ENCODE results near the gene PHC2.
A peak's percentile ranks its signal among the peaks of the same experiment; 100 is the strongest.

Gene PHC2, protein sequence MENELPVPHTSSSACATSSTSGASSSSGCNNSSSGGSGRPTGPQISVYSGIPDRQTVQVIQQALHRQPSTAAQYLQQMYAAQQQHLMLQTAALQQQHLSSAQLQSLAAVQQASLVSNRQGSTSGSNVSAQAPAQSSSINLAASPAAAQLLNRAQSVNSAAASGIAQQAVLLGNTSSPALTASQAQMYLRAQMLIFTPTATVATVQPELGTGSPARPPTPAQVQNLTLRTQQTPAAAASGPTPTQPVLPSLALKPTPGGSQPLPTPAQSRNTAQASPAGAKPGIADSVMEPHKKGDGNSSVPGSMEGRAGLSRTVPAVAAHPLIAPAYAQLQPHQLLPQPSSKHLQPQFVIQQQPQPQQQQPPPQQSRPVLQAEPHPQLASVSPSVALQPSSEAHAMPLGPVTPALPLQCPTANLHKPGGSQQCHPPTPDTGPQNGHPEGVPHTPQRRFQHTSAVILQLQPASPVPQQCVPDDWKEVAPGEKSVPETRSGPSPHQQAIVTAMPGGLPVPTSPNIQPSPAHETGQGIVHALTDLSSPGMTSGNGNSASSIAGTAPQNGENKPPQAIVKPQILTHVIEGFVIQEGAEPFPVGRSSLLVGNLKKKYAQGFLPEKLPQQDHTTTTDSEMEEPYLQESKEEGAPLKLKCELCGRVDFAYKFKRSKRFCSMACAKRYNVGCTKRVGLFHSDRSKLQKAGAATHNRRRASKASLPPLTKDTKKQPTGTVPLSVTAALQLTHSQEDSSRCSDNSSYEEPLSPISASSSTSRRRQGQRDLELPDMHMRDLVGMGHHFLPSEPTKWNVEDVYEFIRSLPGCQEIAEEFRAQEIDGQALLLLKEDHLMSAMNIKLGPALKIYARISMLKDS

DNA sequence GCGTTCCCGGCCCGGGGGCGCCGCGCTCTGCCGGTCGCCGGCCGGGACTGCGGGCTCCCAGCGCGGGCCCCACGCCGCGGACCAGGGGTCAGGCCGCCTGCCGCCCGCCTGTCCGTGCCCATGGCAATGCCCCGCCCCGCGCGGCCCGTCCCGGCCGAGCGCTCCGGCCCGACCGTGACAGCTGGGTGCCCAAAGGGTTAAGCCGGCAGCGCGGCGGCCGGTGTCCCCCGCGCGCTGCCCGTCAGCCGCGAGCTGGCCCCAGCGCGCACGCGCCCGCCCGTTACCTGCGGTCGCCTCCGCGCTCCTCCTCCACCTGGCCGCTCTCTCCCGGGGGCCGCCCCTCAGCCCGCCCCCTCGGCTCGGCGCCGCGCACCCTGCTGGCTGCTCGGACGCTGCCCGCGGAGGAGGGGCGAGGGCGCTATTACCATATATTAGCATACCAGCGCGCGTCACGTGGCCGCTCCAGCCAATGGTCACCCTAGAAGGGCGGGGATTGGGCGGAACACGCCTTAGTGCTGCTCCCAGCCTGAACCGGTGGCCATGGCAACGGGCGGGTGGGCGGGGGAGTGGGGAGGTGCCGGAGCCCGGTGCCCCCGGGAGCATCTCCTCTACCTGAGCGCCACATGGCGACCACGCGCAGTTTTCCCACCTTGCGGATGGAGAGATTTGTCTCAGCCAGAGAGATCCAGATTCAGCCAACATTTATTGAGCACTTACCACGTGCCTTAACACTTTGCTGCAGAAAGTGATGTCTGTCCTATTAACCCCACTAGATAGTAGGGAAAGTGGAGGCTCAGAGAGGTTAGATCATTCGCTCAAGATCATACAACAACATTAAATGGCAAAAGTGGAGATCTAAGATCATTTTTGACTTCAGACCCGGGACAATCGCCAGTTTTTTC is at the start of gene PHC2:
Gene PHC2 (minus strand): TSS at position 404 of the 902 bp plus-strand sequence. CDS start 55,556 bp downstream, outside the sequence.
- FAIRE-seq = no peak

DNA sequence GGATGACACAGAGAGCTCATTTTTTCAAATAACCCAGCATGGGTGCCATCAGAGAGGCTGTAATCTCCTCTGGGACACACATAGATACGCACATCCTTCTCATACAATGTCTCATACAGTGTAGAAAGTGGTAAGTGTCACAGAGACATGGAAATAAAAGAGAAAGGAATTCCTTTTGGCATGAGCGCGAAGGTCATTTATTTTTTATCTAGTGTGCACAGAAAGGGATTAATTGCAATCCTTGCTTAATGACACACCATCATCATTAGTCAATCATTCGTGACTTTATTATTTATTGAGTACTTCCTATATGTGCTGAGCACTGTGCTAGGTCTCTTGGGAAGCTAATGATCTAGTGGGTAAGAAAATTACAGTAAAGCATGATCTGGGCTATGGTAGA is 46.6 kb upstream of the PHC2 start:
- FAIRE-seq = no peak

DNA sequence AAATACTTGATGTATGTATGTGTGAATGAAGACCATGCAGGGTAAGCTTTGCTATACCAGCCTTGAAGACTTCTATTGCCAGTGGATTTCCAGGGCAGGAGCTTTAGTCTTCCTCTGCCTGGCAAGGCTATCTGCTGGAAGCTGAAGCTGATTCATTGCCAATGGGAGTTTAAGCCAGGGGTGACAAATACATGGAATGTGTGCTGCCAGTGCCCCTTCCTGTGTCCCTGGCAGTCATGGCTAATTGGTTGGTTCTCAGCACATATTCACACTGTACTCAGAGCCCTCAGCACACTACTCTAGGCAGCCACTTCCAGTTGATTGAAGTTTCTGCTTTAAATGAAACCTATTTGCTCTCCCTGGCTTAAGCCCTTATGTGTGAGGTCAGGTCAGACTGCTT is 43.0 kb upstream of the PHC2 start:
- no peak for FAIRE-seq

DNA sequence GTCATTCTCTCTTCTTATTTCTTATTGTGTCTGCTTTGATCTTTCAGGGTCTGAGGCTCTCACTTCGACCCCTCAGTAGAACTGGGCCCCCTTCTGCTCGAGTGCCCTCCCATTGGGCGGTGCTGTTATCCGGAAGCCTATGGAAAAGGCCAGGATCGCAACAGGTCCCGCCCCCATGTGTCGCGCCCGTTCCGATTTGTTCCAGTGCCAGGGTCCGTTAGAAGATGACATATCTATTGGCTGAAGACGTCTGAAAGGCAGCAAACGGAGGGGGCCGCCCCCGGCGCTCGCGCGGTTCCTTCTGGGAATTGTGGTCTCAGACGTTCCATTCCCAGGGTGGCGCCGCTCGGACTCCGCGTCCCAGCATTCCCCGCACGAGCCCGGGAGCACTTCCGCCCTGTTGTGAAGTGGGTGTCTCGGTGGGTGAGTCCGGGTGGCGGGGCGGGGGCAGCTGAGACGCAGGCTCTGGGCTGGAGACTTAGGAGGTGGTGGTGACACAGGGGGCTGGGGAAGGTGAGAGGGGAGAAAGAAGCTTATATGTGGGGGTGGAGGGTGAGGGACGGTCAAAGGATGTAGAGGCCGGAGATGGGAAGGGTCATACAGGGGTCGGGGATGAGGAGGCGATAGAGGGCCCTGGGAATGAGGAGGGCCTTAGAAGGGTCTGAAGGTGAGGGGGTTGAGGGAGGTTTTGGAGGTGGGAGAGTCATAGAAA is 41.5 kb upstream of the PHC2 start, which contains the start of gene ZSCAN20:
Gene ZSCAN20 (plus strand): TSS at position 377 of the 712 bp plus-strand sequence. CDS start 6,644 bp downstream, outside the sequence.
- FAIRE-seq = peak; percentile 94

DNA sequence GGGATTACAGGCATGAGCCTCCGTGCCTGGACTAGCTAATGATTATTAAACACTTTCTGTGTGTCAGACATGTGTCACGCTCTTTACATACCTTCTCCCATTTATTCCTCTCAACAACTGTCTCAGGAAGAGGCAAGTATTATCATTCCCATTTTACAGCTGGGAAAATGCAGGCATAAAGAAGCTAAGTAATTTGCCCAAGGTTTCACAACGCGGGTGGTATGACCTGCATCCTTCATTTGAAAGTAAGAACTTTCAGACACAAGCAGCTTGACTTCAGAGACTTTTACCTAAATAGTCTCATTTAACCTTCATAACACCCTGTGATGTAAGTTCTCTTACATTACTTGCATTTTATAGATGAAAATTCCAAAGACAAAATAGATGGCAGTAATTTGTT is 40.5 kb upstream of the PHC2 start:
- FAIRE-seq = no peak

DNA sequence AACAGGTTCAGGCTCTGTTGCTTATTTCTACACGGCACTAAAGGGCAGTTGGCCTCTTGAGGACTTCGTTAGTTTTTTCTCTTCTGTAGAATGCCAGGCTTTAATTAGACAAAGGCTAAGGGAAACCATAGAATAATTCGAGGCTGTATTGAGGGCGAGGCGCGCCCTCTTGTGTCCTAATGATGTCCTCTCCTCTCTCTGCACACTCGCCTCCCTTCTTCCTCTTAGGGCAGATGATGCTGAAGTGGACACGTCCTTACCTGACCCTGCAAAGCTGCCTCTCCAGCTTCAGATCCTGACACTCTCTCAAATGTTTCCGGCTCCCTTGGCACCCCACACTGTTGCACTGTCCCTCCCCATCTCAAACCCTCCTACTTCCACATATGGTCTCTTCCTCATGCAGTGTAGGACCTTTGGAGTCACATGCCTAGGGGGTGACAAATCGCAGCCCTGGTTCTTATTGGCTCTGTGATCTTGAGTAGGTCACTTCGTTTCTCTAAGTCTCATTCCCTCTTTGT is 39.7 kb upstream of the PHC2 start:
- FAIRE-seq = peak; percentile 85

DNA sequence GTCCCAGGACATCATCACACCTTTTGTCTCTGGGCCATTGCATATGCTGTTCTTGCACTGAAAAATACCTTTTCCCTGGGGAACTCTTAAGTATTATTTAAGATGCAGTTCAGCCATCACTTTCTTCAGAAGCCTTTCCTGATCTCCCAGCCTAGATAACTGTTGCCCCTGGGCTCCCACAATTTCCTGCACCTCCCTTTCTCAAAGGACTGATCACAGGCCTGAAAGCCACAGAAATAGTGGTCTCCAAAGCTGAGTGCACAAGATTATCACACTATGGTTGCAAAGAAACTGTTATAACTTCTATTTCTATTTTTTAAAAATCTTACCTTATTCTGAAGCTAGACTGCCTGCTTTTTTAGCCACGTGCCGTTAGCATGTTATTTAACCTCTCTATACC is 38.8 kb upstream of the PHC2 start:
- no peak for FAIRE-seq

DNA sequence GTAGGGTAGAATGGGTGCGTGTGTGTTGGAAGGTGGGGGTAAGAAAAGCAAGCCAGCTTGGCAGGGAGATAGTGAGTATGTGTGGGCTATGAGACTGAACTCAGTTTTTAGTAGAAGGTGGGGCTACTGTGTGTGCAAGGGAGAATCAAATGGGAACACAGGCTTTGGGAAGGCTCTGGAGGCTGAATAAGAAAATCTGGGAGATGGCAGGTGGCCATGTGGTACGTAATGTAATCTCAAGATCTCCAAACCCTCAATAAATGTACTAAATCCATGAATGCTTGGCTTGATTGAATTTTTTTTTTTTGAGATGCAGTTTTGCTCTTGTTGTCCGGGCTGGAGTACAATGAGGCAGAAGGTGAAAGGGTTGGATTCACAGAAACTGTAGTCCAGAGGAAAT is 38.1 kb upstream of the PHC2 start:
- FAIRE-seq = no peak

DNA sequence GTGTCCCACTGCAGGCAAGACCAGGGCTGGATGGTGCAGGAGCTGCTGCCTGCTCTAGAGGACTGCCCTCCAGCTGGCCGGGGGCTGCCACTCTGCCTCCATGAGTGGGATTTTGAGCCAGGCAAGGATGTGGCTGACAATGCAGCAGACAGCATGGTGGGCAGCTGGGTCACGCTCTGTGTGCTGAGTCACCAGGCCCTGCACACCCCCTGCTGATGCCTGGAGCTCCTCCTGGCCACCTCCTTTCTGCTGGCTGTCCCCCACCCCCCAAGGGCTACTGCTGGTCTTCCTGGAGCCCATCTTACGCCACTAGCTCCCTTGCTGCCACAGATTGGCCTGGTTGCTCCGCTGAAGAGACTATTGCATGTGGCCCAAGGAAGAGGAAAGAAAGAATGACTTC is 37.6 kb upstream of the PHC2 start:
- FAIRE-seq = no peak

DNA sequence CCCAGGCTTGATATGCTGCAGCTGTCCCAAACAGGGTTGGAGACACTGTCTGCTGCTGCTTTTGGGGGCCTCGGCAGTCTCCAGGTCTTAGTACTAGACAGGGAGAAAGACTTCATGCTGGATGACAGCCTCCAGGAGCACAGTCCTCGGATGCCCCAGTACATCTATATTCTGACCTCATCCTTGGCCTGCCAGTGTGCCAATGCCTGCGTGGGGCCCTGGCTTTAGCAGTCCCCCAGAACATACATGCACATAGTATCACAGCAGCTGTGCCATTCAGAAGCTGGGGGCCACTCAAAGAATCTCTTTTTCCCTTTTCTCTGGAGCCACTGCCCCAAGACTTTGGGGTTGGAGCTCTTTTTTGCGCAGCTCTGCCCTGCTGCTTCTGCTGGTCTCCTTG is 37.1 kb upstream of the PHC2 start:
- FAIRE-seq = no peak

DNA sequence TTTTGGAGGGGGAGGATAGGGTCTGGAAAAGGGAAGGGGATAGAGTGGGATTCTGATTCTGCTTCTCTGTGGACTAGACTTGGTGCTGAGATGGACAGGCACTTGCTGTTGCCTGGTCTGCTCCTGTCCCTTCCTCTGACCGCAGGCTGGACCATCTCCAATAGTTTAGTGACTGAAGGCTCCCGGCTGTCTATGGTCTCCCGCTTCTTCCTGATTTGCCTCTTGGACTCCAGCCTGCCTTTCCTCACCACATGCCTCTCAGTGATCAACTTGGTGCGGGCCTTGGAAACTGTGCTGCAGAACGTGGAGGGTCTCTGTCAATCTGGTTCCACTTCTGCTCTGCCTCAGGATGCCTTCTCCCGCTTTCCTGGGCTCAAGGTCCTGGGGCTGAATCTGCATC is 35.3 kb upstream of the PHC2 start:
- FAIRE-seq = no peak

DNA sequence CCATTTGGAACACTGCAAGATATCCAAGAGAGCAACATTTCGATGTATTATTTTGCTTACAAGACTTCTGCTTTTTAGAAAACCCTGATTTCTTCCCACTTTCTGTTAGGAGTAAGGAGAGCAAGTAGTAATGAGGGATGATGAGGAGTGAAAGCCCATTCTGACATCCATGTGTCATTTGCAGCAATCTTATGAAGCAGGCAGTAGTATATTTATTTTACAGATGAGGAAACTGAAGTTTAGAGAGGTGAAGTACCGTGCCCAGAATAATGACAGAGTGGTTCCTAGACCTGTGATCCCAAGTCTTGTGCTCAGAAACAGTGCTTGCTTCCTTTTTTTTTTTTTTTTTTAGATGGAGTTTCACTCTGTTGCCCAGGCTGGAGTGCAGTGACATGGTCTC is 34.4 kb upstream of the PHC2 start:
- no peak for FAIRE-seq

DNA sequence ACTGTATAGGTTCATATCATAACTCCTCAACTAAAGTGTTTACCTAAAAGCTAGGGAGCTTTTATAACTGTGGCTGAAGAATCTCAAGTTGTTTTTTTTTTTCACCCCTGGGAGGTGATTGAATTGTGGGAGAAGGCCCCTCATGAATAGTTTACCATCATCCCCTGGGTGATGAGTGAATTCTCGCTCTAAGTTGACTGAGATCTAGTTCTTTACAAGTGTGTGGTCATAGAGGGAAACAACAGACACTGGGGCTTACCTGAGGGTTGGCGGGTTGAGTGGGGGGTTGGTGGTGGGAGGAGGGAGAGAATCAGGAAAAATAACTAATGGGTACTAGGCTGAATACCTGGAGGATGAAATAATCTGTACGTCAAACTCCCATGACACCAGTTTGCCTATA is 33.7 kb upstream of the PHC2 start:
- FAIRE-seq = no peak

DNA sequence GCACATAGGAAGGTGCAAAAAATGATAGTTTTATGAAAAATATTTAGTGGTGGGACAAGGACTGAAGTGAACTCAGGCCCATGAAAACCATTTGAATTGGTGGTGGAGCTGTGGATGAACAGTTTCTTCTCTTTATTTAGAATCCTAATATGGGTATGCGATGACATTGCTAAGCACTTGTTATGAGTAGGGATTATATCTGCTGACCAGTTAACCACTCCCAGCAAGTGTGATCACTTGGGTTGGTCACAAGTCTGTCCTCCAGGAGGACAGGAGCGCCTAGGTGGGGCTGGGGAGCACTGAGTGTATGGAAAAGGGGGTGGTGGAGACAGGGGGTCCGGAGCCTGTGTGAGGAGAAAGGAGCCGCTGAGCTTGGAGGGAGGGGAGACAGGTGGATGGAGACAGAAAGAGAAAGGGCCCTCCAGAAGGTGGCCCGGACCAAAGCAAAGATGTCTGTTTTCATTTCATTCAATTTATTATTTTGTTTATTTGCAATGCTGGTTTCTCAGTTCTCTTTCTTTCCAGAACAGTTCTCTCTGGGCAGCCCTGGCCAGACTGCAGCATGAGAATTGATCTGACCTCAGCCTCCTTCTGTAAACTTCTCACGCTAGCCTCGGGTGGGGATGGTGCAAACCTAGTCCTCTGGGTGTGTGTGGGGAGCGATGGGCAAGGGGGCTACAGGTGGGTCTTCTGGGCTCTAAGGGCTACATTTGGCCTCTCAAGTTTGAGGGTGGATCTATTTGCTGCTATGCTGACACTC is 31.7 kb upstream of the PHC2 start:
- FAIRE-seq = no peak

DNA sequence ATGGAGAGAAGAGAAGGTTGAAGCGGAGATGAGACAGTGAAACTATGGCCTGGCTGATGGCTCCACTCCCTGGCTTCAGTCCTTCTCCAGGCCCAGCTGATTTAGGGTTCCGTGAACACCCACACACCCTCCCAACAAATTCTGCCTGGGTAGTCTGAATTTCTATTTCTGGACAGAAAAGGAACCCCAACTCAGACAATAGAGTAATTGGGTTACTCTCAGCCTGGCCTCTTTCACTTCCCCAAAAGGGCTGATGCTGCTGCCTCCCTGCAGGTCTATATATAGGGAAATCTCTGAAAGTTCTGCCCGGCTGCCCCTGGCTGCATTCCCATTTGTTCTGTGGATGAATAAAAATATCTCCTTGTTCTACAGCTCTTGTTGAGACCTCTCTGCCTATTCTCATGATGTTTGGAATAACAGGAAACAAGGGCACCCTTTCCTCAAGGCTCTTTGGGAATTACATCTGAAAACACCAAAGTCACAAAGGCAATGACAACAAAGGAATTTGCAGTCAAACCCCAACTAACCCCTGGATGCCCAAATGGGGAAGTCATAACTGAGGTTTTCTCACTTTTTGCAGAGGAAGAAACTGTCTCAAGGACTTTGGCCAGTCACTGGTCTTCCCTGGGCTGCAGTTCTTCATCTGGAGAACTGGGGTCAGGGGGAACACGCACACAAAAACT is 30.2 kb upstream of the PHC2 start:
- FAIRE-seq = no peak

DNA sequence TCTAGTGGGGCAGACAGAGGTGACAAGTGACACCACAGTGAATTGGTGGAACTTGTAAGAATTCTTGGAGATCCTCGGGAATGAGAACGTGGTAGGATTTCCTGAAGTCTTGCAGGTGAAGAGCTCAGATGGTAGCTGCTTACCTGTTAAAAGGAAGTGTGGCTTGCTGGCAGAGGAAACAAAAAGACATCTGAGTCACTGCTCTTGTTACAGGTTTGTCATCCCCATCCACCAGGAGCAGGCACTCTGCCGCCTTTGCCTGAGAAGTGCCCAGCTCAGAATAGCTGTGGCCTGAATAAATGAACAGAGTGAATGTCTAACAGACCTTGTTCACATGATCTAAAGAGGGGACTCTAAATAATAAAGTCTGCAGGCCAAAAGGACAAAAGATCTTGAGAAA is 29.2 kb upstream of the PHC2 start:
- no peak for FAIRE-seq

DNA sequence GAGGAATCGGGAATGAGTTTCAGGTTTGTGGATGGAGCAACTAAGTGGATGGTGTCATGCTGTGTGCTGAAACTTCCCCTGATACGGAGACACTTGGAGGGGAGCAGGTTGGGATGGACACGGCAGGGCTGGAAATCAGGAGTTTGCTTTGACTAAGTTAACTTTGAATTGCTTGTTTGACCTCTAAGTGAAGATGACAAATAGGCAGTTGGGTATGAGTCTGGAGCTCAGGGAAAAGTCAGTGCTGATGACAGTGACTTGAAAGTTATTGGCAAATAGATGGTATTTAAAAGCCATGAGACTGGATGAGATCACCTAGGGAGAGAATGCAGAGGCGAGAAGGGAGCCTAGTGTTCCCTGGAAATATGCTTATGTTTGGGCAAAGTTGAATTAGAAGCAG is 28.8 kb upstream of the PHC2 start:
- FAIRE-seq = no peak

DNA sequence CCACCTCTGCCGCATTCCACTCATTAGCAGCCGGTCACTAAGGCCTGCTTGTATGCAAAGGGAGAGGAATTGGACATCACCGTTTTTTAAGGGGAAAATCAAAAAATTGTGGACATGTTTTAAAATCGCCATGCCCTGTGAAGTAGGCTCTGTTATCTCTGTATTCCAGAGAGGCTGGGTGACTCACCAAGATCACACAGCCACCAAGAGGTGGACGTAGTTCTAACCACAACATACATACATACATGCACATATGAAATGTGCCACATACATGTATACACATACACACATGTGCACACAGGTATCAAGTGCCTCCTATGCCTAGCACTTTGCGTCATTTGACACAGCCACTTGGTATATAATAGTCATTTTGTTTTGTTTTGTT is 25.6 kb upstream of the PHC2 start:
- no peak for FAIRE-seq

DNA sequence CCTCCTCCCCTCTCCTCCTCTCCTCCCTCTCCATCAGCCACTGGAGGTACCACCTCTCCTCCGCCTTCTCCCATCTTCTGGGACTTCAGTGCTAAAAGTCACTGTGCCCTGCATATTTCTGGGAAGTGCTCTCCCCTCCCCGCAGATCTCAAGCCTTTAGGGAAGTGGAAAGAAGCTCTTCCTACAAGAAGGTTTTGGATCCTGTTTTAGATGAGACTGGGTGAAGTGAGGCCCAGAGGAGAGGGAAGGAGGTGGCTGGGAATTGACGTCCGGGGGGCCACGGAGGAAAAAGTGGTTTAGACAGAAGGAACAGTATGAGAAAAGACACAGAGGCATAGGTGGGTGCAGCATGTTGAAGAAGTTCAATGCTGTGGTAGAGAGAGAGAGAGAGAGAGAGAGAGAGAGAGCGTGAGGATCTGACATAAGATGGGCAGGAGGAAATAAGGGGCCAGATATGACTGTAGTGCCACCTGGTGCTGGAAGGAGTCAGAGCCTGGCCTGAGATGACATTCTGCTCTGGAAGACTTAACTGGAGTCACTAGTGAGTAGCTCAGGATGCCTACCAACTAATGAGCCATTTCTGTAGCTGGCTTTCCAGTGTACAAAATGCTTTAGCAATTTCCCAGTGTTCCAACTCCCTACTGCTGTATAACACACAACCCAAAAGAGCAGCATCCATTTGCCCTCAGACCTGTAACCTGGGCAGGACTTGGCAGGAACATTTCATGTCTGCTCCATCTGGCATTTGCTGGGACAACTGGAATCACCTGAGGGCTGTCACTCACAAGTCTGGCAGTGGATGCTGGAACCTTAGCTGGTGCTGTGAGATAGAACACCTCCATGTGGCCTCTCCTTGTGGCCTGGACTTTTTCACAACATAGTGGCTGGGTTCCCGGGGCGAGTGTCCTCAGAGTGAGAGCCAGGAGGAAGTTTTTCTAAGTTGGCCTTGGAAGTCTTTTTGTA is 24.9 kb upstream of the PHC2 start:
- FAIRE-seq = no peak
